Mesenchymal stem cell (in vitro differentiated cells and primary cell): ENCODE results near the gene CD86.

Source experiments
- DNase-seq: peaks from one replicate; pipeline ENCODE4 v3.0.0-alpha.2; 2013
- H2AFZ ChIP-seq: one replicate; pipeline ENCODE4 v1.6.1; 2013; ENCODE audit warnings: low read depth, mild to moderate bottlenecking, control low read depth, inconsistent platforms, low read length, moderate library complexity
- H2AK5ac ChIP-seq: 2 replicates; pipeline ENCODE4 v1.6.1; 2013; ENCODE audit warnings: low read length, moderate library complexity, mild to moderate bottlenecking, inconsistent platforms; ENCODE audit not compliant: severe bottlenecking
- H2BK120ac ChIP-seq: one replicate; pipeline ENCODE4 v1.6.1; 2013; ENCODE audit warnings: low read depth, mild to moderate bottlenecking, inconsistent platforms, low read length, moderate library complexity
- H2BK12ac ChIP-seq, 2 experiments: one replicate each; pipeline ENCODE4 v1.6.1; 2013; ENCODE audit warnings: inconsistent platforms in 2 of 2, low read length in 2 of 2, mild to moderate bottlenecking in 2 of 2, moderate library complexity in 2 of 2, control low read depth in 1 of 2
- H2BK15ac ChIP-seq: one replicate; pipeline ENCODE4 v1.6.1; 2013; ENCODE audit warnings: mild to moderate bottlenecking, low read depth, inconsistent platforms; ENCODE audit not compliant: poor library complexity, severe bottlenecking
- H2BK5ac ChIP-seq: 2 replicates; pipeline ENCODE4 v1.6.1; 2013; ENCODE audit warnings: low read depth, mild to moderate bottlenecking, low read length, control low read depth, inconsistent platforms; ENCODE audit not compliant: poor library complexity, severe bottlenecking
- H3K14ac ChIP-seq, 2 experiments: one replicate each; pipeline ENCODE4 v1.6.1; 2013; ENCODE audit warnings: inconsistent platforms in 2 of 2, low read length in 2 of 2, control low read depth in 1 of 2, mild to moderate bottlenecking in 1 of 2, moderate library complexity in 1 of 2
- H3K18ac ChIP-seq, 2 experiments: one replicate each; pipeline ENCODE4 v1.6.1; 2013; ENCODE audit warnings: inconsistent platforms in 2 of 2, low read length in 2 of 2, control low read depth in 1 of 2, low read depth in 1 of 2, mild to moderate bottlenecking in 1 of 2
- H3K23ac ChIP-seq, 2 experiments: one replicate each; pipeline ENCODE4 v1.6.1; 2013; ENCODE audit warnings: inconsistent platforms in 2 of 2, low read length in 2 of 2, mild to moderate bottlenecking in 2 of 2, moderate library complexity in 2 of 2, control low read depth in 1 of 2
- H3K27ac ChIP-seq: 2 replicates; pipeline ENCODE4 v1.5.1; 2013; ENCODE audit warnings: mild to moderate bottlenecking, moderate library complexity, low read length, control low read depth, inconsistent platforms; ENCODE audit not compliant: poor library complexity, severe bottlenecking
- H3K27me3 ChIP-seq, 2 experiments: 2 replicates each; pipeline versions ENCODE4 v1.6.1 to v1.7.0; 2013; ENCODE audit warnings: low read length in 2 of 2, mild to moderate bottlenecking in 2 of 2, moderate library complexity in 2 of 2, control low read depth in 1 of 2, inconsistent platforms in 1 of 2; ENCODE audit not compliant: control insufficient read depth in 1 of 2, insufficient read depth in 1 of 2
- H3K36me3 ChIP-seq, 2 experiments: 2 replicates each; pipeline versions ENCODE4 v1.6.1 to v1.7.0; 2013; ENCODE audit warnings: low read length in 2 of 2, control low read depth in 1 of 2, inconsistent platforms in 1 of 2, low read depth in 1 of 2, mild to moderate bottlenecking in 1 of 2; ENCODE audit not compliant: insufficient read depth in 2 of 2, control insufficient read depth in 1 of 2
- H3K4ac ChIP-seq, 2 experiments: one replicate each; pipeline ENCODE4 v1.6.1; 2013; ENCODE audit warnings: inconsistent platforms in 2 of 2, low read length in 2 of 2, mild to moderate bottlenecking in 2 of 2, moderate library complexity in 2 of 2, control low read depth in 1 of 2, low read depth in 1 of 2
- H3K4me1 ChIP-seq: 2 replicates; pipeline ENCODE4 v1.6.1; 2013; ENCODE audit warnings: low read depth, low read length, control low read depth; ENCODE audit not compliant: control insufficient read depth, insufficient read depth
- H3K4me2 ChIP-seq: 2 replicates; pipeline ENCODE4 v1.6.1; 2013; ENCODE audit warnings: low read length, mild to moderate bottlenecking, inconsistent platforms; ENCODE audit not compliant: poor library complexity, severe bottlenecking
- H3K4me3 ChIP-seq, 2 experiments: 2 replicates each; pipeline versions ENCODE4 v1.5.1 to v1.7.0; 2013; ENCODE audit warnings: low read length in 2 of 2, mild to moderate bottlenecking in 2 of 2, control low read depth in 1 of 2, low read depth in 1 of 2; ENCODE audit not compliant: insufficient read depth in 1 of 2
- H3K79me1 ChIP-seq: replicated peaks from 2 replicates; pipeline ENCODE4 v1.6.1; 2013; ENCODE audit warnings: mild to moderate bottlenecking, control low read depth, low read length, inconsistent platforms; ENCODE audit not compliant: poor library complexity, severe bottlenecking
- H3K9ac ChIP-seq: 2 replicates; pipeline ENCODE4 v1.7.0; 2013; ENCODE audit warnings: mild to moderate bottlenecking, low read length, moderate library complexity
- H3K9me3 ChIP-seq: 2 replicates; pipeline ENCODE4 v1.7.0; 2013; ENCODE audit warnings: mild to moderate bottlenecking, low read length; ENCODE audit not compliant: control insufficient read depth
- H4K8ac ChIP-seq: one replicate; pipeline ENCODE4 v1.6.1; 2013; ENCODE audit warnings: inconsistent platforms, mild to moderate bottlenecking, low read length, moderate library complexity
- H4K91ac ChIP-seq: one replicate; pipeline ENCODE4 v1.6.1; 2013; ENCODE audit warnings: mild to moderate bottlenecking, low read length, inconsistent platforms
- WGBS: methylation state at CpG from one replicate; pipeline ENCODE4 v1.1.7; 2013; ENCODE audit warnings: mixed read lengths; 5-methylcytosine and 5-hydroxymethylcytosine counted together

Gene CD86

GRCh38 chr3:122077293-122078234, 22.4 kb downstream of the CD86 start:
- no peaks in the 10 kb centered on the region for H3K36me3 ChIP-seq
- H2BK15ac ChIP-seq: no peak overlapping the region
- no peaks in the 10 kb centered on the region for H3K4me1 ChIP-seq
- no peak overlapping the region for H3K9ac ChIP-seq
- WGBS: 73% methylated on average over 9 of the region's 9 CpGs
- no peak overlapping the region for H2AFZ ChIP-seq
- H3K4me3 ChIP-seq: no peak overlapping the region
- no peak overlapping the region for H3K23ac ChIP-seq
- H2BK12ac ChIP-seq: no peak overlapping the region
- H4K91ac ChIP-seq: no peak overlapping the region
- H2BK120ac ChIP-seq: no peak overlapping the region
- no peak overlapping the region for H3K4me2 ChIP-seq
- peaks cover 4 to 48% of the 10 kb centered on the region in 2 experiments for H3K27me3 ChIP-seq
- DNase-seq: no peak
- H4K8ac ChIP-seq: no peak overlapping the region
- no peak overlapping the region for H2BK5ac ChIP-seq
- H3K79me1 ChIP-seq: no peaks in the 10 kb centered on the region
- H3K27ac ChIP-seq: no peak overlapping the region
- H3K14ac ChIP-seq: no peak overlapping the region
- no peak overlapping the region for H3K18ac ChIP-seq
- no peak overlapping the region for H3K4ac ChIP-seq
- H2AK5ac ChIP-seq: no peak overlapping the region
- peaks cover 3% of the 10 kb centered on the region for H3K9me3 ChIP-seq

GRCh38 chr3:122078235-122078935, 23.2 kb downstream of the CD86 start:
- Histone ChIP-seq H3K23ac (no peak overlapping the region), H3K36me3 (no peaks in the 10 kb centered on the region), H4K91ac (no peak overlapping the region), H3K27ac (no peak overlapping the region), H2BK120ac (no peak overlapping the region), H2BK5ac (no peak overlapping the region), H3K4me3 (no peak overlapping the region), H3K18ac (no peak overlapping the region), H2BK15ac (no peak overlapping the region), H3K9me3 (no peaks in the 10 kb centered on the region), H2AK5ac (no peak overlapping the region), H3K4ac (no peak overlapping the region), H3K27me3 (peaks cover 4 to 55% of the 10 kb centered on the region in 2 experiments), H2BK12ac (no peak overlapping the region), H3K14ac (no peak overlapping the region), H3K4me1 (no peaks in the 10 kb centered on the region), H3K79me1 (no peaks in the 10 kb centered on the region), H4K8ac (no peak overlapping the region), H3K9ac (no peak overlapping the region), H2AFZ (no peak overlapping the region), H3K4me2 (no peak overlapping the region)
- whole genome bisulfite sequencing: 73% methylated on average over 7 of the region's 8 CpGs
- DNase-seq: no peak

GRCh38 chr3:122079524-122080206, 24.5 kb downstream of the CD86 start:
- Histone ChIP-seq H2AFZ (no peak overlapping the region), H3K27me3 (peaks cover 4 to 52% of the 10 kb centered on the region in 2 experiments), H2BK12ac (no peak overlapping the region), H2AK5ac (no peak overlapping the region), H3K4me1 (no peaks in the 10 kb centered on the region), H3K27ac (no peak overlapping the region), H3K79me1 (no peaks in the 10 kb centered on the region), H4K8ac (no peak overlapping the region), H3K4me2 (no peak overlapping the region), H3K23ac (no peak overlapping the region), H3K4ac (no peak overlapping the region), H3K4me3 (no peak overlapping the region), H3K14ac (no peak overlapping the region), H2BK15ac (no peak overlapping the region), H4K91ac (no peak overlapping the region), H3K18ac (no peak overlapping the region), H2BK120ac (no peak overlapping the region), H3K36me3 (no peaks in the 10 kb centered on the region), H3K9me3 (no peaks in the 10 kb centered on the region), H2BK5ac (no peak overlapping the region), H3K9ac (no peak overlapping the region)
- no peak for DNase-seq
- WGBS: 81% methylated on average over 5 of the region's 8 CpGs

- no peaks in the 10 kb centered on the region for H3K79me1 ChIP-seq
- H2BK15ac ChIP-seq: no peak overlapping the region
Observed at GRCh38 chr3:122080207-122080587, 25.0 kb downstream of the CD86 start.

More at GRCh38 chr3:122080207-122080587, 25.0 kb downstream of the CD86 start:
- no peaks in the 10 kb centered on the region for H3K36me3 ChIP-seq
- no peak overlapping the region for H3K9ac ChIP-seq
- no peak overlapping the region for H2BK5ac ChIP-seq
- peaks cover 4 to 53% of the 10 kb centered on the region in 2 experiments for H3K27me3 ChIP-seq
- no peak overlapping the region for H2AFZ ChIP-seq
- H3K4me2 ChIP-seq: no peak overlapping the region
- no peak for DNase-seq
- H3K9me3 ChIP-seq: no peaks in the 10 kb centered on the region
- H2BK120ac ChIP-seq: no peak overlapping the region
- no peak overlapping the region for H3K18ac ChIP-seq
- H3K23ac ChIP-seq: no peak overlapping the region
- no peak overlapping the region for H3K4me3 ChIP-seq
- H2AK5ac ChIP-seq: no peak overlapping the region
- H3K4ac ChIP-seq: no peak overlapping the region
- H3K27ac ChIP-seq: no peak overlapping the region
- 78% methylated on average over 9 of the region's 9 CpGs for WGBS
- no peak overlapping the region for H2BK12ac ChIP-seq
- no peak overlapping the region for H4K8ac ChIP-seq
- no peak overlapping the region for H3K14ac ChIP-seq
- H3K4me1 ChIP-seq: no peaks in the 10 kb centered on the region
- H4K91ac ChIP-seq: no peak overlapping the region
